Progenitor cell of endocrine pancreas (in vitro differentiated cells): ENCODE results near the gene NFIB. TPM values are rescaled to one million over a fixed set of nuclear protein-coding genes. Genes with fewer than 3 reads are reported as not detected.

ENCODE experiments used
- DNase-seq: peaks from one replicate; pipeline ENCODE4 v3.0.0; 2021; ENCODE audit warnings: low spot score; ENCODE audit not compliant: unreplicated experiment
- H3K27ac Mint-ChIP-seq: 2 replicates; pipeline ENCODE4 v1.8.0; 2021; ENCODE audit warnings: mild to moderate bottlenecking, moderate library complexity, mixed read lengths
- H3K27me3 Mint-ChIP-seq: 2 replicates; pipeline ENCODE4 v1.8.0; 2021; ENCODE audit warnings: mixed read lengths
- H3K36me3 Mint-ChIP-seq: 2 replicates; pipeline ENCODE4 v1.8.0; 2022; ENCODE audit warnings: mixed read lengths; ENCODE audit not compliant: insufficient read depth
- H3K4me1 Mint-ChIP-seq: 2 replicates; pipeline ENCODE4 v1.8.0; 2021; ENCODE audit warnings: low read depth, mixed read lengths
- H3K4me3 Mint-ChIP-seq: 2 replicates; pipeline ENCODE4 v1.8.0; 2021; ENCODE audit warnings: low read depth, mild to moderate bottlenecking, moderate library complexity, mixed read lengths
- H3K9me3 Mint-ChIP-seq: 2 replicates; pipeline ENCODE4 v1.8.0; 2021; ENCODE audit warnings: low read depth, mixed read lengths
- total RNA-seq: library from RNA; stranded (reverse); gene quantifications from 2 replicates; pipeline ENCODE4 v1.2.1, GENCODE V29; 2021
- TF ChIP-seq, protein P1 (sequence below): fragments of 200-600 bp; sonication (generic); IDR thresholded peaks from one replicate; pipeline ENCODE4 v1.5.0; 2021; ENCODE audit warnings: antibody characterized with exemption, mild to moderate bottlenecking; ENCODE audit not compliant: unreplicated experiment

Gene NFIB
- total RNA-seq, 1 donor from 2014 or later = 15.5 TPM

DNA sequence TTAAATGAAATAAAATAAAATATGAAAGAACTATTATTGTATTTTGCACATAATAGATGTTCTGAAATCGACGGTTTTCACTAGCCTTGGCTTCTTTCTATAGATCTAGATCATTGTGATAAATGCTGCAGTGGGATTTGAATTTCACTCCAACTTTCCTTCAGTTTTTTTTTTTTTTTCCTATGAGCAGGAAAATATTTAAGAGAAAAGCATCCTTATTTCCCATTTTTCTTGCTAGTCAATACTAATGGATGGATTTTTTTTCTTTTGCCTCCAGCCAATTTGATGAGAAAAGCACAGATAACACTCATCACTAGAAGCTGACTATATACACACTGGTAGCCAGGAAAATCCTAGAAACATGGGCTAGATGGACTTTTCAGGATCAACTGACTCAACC is 249.0 kb downstream of the NFIB start:
- H3K9me3 Mint-ChIP-seq = no peaks in the 10 kb centered on the region
- TF ChIP-seq, protein P1, sequence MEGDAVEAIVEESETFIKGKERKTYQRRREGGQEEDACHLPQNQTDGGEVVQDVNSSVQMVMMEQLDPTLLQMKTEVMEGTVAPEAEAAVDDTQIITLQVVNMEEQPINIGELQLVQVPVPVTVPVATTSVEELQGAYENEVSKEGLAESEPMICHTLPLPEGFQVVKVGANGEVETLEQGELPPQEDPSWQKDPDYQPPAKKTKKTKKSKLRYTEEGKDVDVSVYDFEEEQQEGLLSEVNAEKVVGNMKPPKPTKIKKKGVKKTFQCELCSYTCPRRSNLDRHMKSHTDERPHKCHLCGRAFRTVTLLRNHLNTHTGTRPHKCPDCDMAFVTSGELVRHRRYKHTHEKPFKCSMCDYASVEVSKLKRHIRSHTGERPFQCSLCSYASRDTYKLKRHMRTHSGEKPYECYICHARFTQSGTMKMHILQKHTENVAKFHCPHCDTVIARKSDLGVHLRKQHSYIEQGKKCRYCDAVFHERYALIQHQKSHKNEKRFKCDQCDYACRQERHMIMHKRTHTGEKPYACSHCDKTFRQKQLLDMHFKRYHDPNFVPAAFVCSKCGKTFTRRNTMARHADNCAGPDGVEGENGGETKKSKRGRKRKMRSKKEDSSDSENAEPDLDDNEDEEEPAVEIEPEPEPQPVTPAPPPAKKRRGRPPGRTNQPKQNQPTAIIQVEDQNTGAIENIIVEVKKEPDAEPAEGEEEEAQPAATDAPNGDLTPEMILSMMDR = no peak
- no peak overlapping the region for H3K4me3 Mint-ChIP-seq
- no peaks in the 10 kb centered on the region for H3K36me3 Mint-ChIP-seq
- no peak for DNase-seq
- no peak overlapping the region for H3K27ac Mint-ChIP-seq
- H3K4me1 Mint-ChIP-seq = no peaks in the 10 kb centered on the region
- no peaks in the 10 kb centered on the region for H3K27me3 Mint-ChIP-seq

DNA sequence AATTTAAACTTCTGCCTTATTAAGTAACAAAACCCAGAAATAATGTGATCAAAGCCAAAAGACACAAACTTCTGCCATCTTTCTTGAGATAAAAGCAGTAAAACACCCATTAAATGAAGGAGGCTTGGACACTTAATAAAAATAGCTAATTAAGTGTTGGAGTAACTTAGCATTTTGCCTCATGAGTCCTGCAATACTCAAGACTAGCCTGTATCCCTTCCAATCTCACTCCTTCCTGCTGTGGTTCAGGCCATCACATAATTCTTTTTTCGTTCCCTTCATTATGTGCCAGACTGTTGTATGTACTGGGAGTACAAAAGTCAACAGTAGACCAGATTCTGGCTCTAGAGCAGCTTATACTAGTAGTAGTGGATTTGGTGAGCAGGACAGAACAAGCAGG is 250.2 kb downstream of the NFIB start:
- Mint-ChIP-seq H3K4me1 (no peaks in the 10 kb centered on the region), H3K36me3 (no peaks in the 10 kb centered on the region), H3K27ac (no peak overlapping the region), H3K9me3 (no peaks in the 10 kb centered on the region), H3K4me3 (no peak overlapping the region), H3K27me3 (no peaks in the 10 kb centered on the region)
- no peak for DNase-seq
- TF ChIP-seq, protein P1 = no peak

DNA sequence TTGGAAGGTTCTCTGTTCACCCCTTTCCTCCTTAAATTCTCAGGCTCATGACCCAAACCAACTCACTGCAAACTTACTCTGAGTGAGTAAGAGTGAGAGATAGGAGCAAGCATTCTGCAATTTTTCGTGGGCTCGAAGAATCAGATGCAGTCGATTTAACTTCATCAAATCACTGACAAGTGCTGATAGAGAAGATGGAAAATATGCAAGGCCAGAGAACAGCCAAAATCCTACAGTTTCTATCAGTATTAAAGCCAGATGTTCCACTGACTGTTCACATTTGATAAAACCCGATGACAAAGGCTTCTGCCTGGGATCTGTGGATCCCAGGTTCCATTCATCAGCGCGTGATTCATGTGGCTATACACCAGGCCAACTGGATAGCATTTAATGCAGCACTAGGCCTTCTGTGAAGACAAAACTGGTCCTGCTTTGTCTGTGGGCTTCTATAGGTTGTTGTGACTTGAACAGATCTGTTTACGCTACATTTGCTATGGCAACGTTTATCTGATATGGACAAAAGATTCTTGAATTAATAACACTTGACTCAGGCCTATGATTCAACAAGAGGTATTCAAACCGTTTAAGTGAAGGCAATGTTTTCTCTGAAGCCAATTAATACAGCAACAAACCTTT is 251.2 kb downstream of the NFIB start:
- H3K4me3 Mint-ChIP-seq = no peak overlapping the region
- H3K27ac Mint-ChIP-seq = no peak overlapping the region
- no peak for DNase-seq
- no peaks in the 10 kb centered on the region for H3K4me1 Mint-ChIP-seq
- H3K27me3 Mint-ChIP-seq = no peaks in the 10 kb centered on the region
- H3K9me3 Mint-ChIP-seq = no peaks in the 10 kb centered on the region
- H3K36me3 Mint-ChIP-seq = no peaks in the 10 kb centered on the region
- TF ChIP-seq, protein P1 = no peak

DNA sequence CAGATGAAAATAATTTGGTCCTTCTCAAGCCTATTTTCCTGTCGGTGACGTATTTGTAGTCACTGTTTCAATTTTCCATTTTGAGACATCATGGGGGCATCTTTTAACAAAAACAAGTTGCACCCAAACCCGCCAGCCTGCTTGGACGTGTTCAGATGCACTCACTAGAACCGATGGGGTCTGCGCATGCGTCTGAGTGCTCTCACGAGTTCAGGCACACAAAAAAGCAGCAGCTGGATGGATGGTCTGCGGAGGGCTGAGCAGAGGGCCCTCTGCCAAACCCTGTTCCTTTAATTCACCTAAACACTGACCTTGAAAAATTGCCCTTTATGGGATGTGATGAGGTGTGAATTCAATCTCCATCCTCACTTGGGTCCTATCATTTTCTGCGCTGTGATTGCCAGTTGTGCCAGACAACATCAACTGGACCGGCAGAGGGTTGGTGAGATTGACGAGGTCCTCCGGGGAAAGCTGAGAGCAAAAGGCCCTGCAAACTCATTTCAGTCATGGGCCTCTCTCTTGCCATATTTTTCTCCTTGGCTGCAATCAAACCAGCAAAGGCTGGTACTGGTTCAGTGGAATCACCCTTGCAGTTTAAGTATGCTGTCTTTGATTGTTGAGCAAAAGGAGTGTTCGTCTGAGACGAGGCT is 251.9 kb downstream of the NFIB start:
- Mint-ChIP-seq H3K4me1 (no peaks in the 10 kb centered on the region), H3K9me3 (no peaks in the 10 kb centered on the region), H3K4me3 (no peak overlapping the region), H3K36me3 (no peaks in the 10 kb centered on the region), H3K27ac (no peak overlapping the region), H3K27me3 (no peaks in the 10 kb centered on the region)
- DNase-seq = no peak
- TF ChIP-seq, protein P1 = no peak

DNA sequence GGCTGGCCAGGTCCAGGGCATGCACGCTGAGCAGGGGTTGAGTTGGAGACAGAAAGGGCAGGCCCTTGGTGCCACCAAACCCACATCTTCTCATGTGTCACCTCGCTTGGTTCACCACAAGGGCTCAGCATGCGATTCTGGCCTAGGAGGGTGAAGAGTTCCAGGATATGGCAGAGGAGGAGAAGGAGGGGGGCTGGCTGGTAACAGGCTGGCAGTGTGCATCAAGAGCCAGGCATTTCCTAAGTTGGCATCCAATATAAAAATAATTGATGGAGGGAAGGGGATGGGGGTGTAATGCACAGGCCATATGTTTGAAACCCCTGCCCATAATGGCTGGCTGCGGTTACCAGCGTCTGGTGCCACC is 255.6 kb downstream of the NFIB start:
- no peaks in the 10 kb centered on the region for H3K4me1 Mint-ChIP-seq
- TF ChIP-seq, protein P1 = no peak
- H3K9me3 Mint-ChIP-seq = no peaks in the 10 kb centered on the region
- no peaks in the 10 kb centered on the region for H3K36me3 Mint-ChIP-seq
- H3K27me3 Mint-ChIP-seq = no peaks in the 10 kb centered on the region
- no peak overlapping the region for H3K27ac Mint-ChIP-seq
- no peak for DNase-seq
- H3K4me3 Mint-ChIP-seq = no peak overlapping the region
